Endothelial cell of umbilical vein (primary cell): ENCODE data around the gene UGT8.

ENCODE experiments used
- EZH2 ChIP-seq: IDR thresholded peaks from 2 replicates; pipeline ENCODE4 v1.6.1; 2012; ENCODE audit warnings: borderline replicate concordance, low read depth, mild to moderate bottlenecking, moderate library complexity, low read length, inconsistent platforms; ENCODE audit not compliant: severe bottlenecking
- JUN ChIP-seq: IDR thresholded peaks from 2 replicates; pipeline ENCODE4 v1.6.1; 2011; ENCODE audit warnings: borderline replicate concordance, low read depth; ENCODE audit not compliant: insufficient read length, insufficient read depth
- MAX ChIP-seq: IDR thresholded peaks from 2 replicates; pipeline ENCODE4 v1.6.1; 2011; ENCODE audit not compliant: insufficient read depth, insufficient read length
- POLR2A ChIP-seq: IDR thresholded peaks from 2 replicates; pipeline ENCODE4 v1.6.1; 2012; ENCODE audit warnings: low read depth, mild to moderate bottlenecking, control low read depth, low read length
- POLR2AphosphoS5 ChIP-seq: IDR thresholded peaks from 2 replicates; pipeline ENCODE4 v1.6.1; 2012; ENCODE audit warnings: low read depth, mild to moderate bottlenecking, control low read depth, low read length, moderate library complexity; ENCODE audit not compliant: insufficient read depth
- TF ChIP-seq, protein P1 (sequence below), 2 donors: IDR thresholded peaks; 1 replicate in 1 of 2; 2 replicates in 1 of 2; pipeline ENCODE4 v1.5.1; 2011; ENCODE audit warnings: low read length in 2 of 2, mild to moderate bottlenecking in 2 of 2, moderate library complexity in 2 of 2, control low read depth in 1 of 2, inconsistent platforms in 1 of 2, low read depth in 1 of 2; ENCODE audit not compliant: insufficient read depth in 1 of 2; ENCODE audit errors: extremely low read depth in 1 of 2

- TF ChIP-seq, protein P1, sequence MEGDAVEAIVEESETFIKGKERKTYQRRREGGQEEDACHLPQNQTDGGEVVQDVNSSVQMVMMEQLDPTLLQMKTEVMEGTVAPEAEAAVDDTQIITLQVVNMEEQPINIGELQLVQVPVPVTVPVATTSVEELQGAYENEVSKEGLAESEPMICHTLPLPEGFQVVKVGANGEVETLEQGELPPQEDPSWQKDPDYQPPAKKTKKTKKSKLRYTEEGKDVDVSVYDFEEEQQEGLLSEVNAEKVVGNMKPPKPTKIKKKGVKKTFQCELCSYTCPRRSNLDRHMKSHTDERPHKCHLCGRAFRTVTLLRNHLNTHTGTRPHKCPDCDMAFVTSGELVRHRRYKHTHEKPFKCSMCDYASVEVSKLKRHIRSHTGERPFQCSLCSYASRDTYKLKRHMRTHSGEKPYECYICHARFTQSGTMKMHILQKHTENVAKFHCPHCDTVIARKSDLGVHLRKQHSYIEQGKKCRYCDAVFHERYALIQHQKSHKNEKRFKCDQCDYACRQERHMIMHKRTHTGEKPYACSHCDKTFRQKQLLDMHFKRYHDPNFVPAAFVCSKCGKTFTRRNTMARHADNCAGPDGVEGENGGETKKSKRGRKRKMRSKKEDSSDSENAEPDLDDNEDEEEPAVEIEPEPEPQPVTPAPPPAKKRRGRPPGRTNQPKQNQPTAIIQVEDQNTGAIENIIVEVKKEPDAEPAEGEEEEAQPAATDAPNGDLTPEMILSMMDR (IDR thresholded peaks at IDR 0.05; ENCODE audit: extremely low read depth in 1 of 2, insufficient read depth in 1 of 2, low read depth in 1 of 2, low read length in 2 of 2) = no peak
- TF ChIP-seq EZH2 (no peak), POLR2A (no peak), POLR2AphosphoS5 (no peak), JUN (no peak), MAX (no peak)
Measured at GRCh38 chr4:114595207-114595606, 3.4 kb upstream of the UGT8 start.
